K562 treated with DMSO at 1 percent for 12 hours (cell line): ENCODE results near the gene CRHR1. TPM values are rescaled to one million over a fixed set of nuclear protein-coding genes. Genes with fewer than 3 reads are reported as not detected.

Source experiments
- total RNA-seq: library from RNA; unstranded; fragments of 300-600 nt; gene quantifications from 2 replicates; pipeline ENCODE4 v1.2.3, GENCODE V29; 2022; ENCODE audit not compliant: insufficient read depth

Gene CRHR1
- total RNA-seq = not detected in 2 replicates

GRCh38 chr17:45784293-45784740, at the start of gene CRHR1:
Gene CRHR1 (plus strand): TSS chr17:45784320. CDS start chr17:45784545, 225 bp downstream.

GRCh38 chr17:45844695-45845375, 60.7 kb downstream of the CRHR1 start, which contains the start of gene SPPL2C:
Gene SPPL2C (plus strand): TSS chr17:45844881. CDS start chr17:45844907, 26 bp downstream.

Other genes starting within 250 kb of the CRHR1 start
- not detected in 2 replicates for gene SPPL2C, start 60.6 kb downstream of the CRHR1 start, total RNA-seq
- 2.5 and 5.2 TPM in 2 replicates for gene MAPT, start 110.2 kb downstream of the CRHR1 start, total RNA-seq
- gene STH, start 214.9 kb downstream of the CRHR1 start, total RNA-seq = not detected in 2 replicates